Activated CD4-positive, alpha-beta T cell treated with anti-CD3 and anti-CD28 coated beads, Interleukin-2, amount 10 ng/mL, durations not matched to agents 24 days and 14 days (primary cell): ENCODE data around the gene CNTNAP5. TPM values are rescaled to one million over a fixed set of nuclear protein-coding genes. Genes with fewer than 3 reads are reported as not detected.

Experiments
- DNase-seq: peaks from one replicate; pipeline ENCODE4 v3.0.0; 2022
- H3K27ac Mint-ChIP-seq: one replicate; pipeline ENCODE4 v1.8.0; 2022; ENCODE audit warnings: mild to moderate bottlenecking, mixed read lengths
- H3K27me3 Mint-ChIP-seq: one replicate; pipeline ENCODE4 v1.8.0; 2022; ENCODE audit warnings: mixed read lengths
- H3K36me3 Mint-ChIP-seq: one replicate; pipeline ENCODE4 v1.8.0; 2022; ENCODE audit warnings: low read depth, mild to moderate bottlenecking, mixed read lengths
- H3K4me1 Mint-ChIP-seq: one replicate; pipeline ENCODE4 v1.8.0; 2021; ENCODE audit warnings: mixed read lengths
- H3K4me3 Mint-ChIP-seq: one replicate; pipeline ENCODE4 v1.8.0; 2022; ENCODE audit warnings: mild to moderate bottlenecking, moderate library complexity, mixed read lengths
- H3K9me3 Mint-ChIP-seq: one replicate; pipeline ENCODE4 v1.8.0; 2021; ENCODE audit warnings: mixed read lengths
- intact Hi-C: fragments of 100-400 bp; cut with micrococcal nuclease; formaldehyde crosslinking; loops from one replicate; pipeline ENCODE4 v1.15.1; 2023
- total RNA-seq: library from RNA; stranded (reverse); gene quantifications from 2 replicates; pipeline ENCODE4 v1.2.3, GENCODE V29; 2022

The CNTNAP5 gene
- total RNA-seq, 1 donor from 2014 or later, result not detected

- Mint-ChIP-seq H3K27me3 (no peaks in the 10 kb centered on the region), H3K4me1 (no peaks in the 10 kb centered on the region), H3K4me3 (no peak overlapping the region), H3K27ac (no peak overlapping the region), H3K36me3 (no peaks in the 10 kb centered on the region), H3K9me3 (no peaks in the 10 kb centered on the region)
- intact Hi-C loops, result no loop called here
- DNase-seq, result no peak
Observed at GRCh38 chr2:124281541-124281940, 256.5 kb downstream of the CNTNAP5 start.

GRCh38 chr2:124283096-124283495 is 258.0 kb downstream of the CNTNAP5 start:
- intact Hi-C loops, result no loop called here
- no peaks in the 10 kb centered on the region for H3K36me3 Mint-ChIP-seq
- H3K27ac Mint-ChIP-seq, result no peak overlapping the region
- no peaks in the 10 kb centered on the region for H3K4me1 Mint-ChIP-seq
- H3K9me3 Mint-ChIP-seq, result no peaks in the 10 kb centered on the region
- H3K27me3 Mint-ChIP-seq, result no peaks in the 10 kb centered on the region
- no peak for DNase-seq
- H3K4me3 Mint-ChIP-seq, result no peak overlapping the region

GRCh38 chr2:124286089-124286783 is 261.1 kb downstream of the CNTNAP5 start:
- intact Hi-C loops, result no loop called here
- no peaks in the 10 kb centered on the region for H3K9me3 Mint-ChIP-seq
- no peak overlapping the region for H3K27ac Mint-ChIP-seq
- no peak for DNase-seq
- H3K36me3 Mint-ChIP-seq, result no peaks in the 10 kb centered on the region
- no peaks in the 10 kb centered on the region for H3K27me3 Mint-ChIP-seq
- H3K4me1 Mint-ChIP-seq, result no peaks in the 10 kb centered on the region
- H3K4me3 Mint-ChIP-seq, result no peak overlapping the region

GRCh38 chr2:124289060-124289459 is 264.0 kb downstream of the CNTNAP5 start:
- H3K27ac Mint-ChIP-seq, result no peak overlapping the region
- intact Hi-C loops, result no loop called here
- H3K4me3 Mint-ChIP-seq, result no peak overlapping the region
- no peaks in the 10 kb centered on the region for H3K9me3 Mint-ChIP-seq
- H3K27me3 Mint-ChIP-seq, result no peaks in the 10 kb centered on the region
- H3K4me1 Mint-ChIP-seq, result no peaks in the 10 kb centered on the region
- no peak for DNase-seq
- no peaks in the 10 kb centered on the region for H3K36me3 Mint-ChIP-seq

- no peaks in the 10 kb centered on the region for H3K4me1 Mint-ChIP-seq
- intact Hi-C loops, result no loop called here
- no peak for DNase-seq
- no peak overlapping the region for H3K27ac Mint-ChIP-seq
- H3K9me3 Mint-ChIP-seq, result no peaks in the 10 kb centered on the region
- no peaks in the 10 kb centered on the region for H3K27me3 Mint-ChIP-seq
- H3K4me3 Mint-ChIP-seq, result no peak overlapping the region
- no peaks in the 10 kb centered on the region for H3K36me3 Mint-ChIP-seq
Observed at GRCh38 chr2:124289615-124290014, 264.5 kb downstream of the CNTNAP5 start.

- Mint-ChIP-seq H3K4me3 (no peak overlapping the region), H3K9me3 (no peaks in the 10 kb centered on the region)
- intact Hi-C loops, result no loop called here
Observed at GRCh38 chr2:124296470-124296869, 271.4 kb downstream of the CNTNAP5 start.

DNA sequence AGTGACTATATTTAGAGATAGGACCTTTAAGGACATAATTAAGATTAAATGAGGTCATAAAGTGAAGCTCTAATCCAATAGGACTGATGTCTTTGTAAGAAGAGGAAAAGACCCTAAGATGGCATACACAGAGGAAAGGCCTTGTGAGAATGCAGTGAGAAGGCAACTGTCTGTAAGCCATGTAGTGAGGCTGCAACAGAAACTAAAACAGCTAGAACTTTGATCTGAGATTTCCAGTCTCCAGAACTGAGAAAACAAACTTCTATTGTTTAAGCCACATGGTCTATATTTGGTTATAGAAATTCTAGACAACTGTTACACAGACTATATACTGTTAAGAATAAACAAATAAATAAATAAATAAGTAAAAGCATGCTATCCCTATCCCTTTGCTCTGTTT is 276.8 kb downstream of the CNTNAP5 start:
- no peaks in the 10 kb centered on the region for H3K27me3 Mint-ChIP-seq
- H3K36me3 Mint-ChIP-seq, result no peaks in the 10 kb centered on the region
- no peaks in the 10 kb centered on the region for H3K9me3 Mint-ChIP-seq
- no peaks in the 10 kb centered on the region for H3K4me1 Mint-ChIP-seq
- H3K4me3 Mint-ChIP-seq, result no peak overlapping the region
- DNase-seq, result no peak
- no peak overlapping the region for H3K27ac Mint-ChIP-seq
- intact Hi-C loops, result no loop called here

More at GRCh38 chr2:124296470-124296869, 271.4 kb downstream of the CNTNAP5 start:
- Mint-ChIP-seq H3K36me3 (no peaks in the 10 kb centered on the region), H3K27me3 (no peaks in the 10 kb centered on the region), H3K27ac (no peak overlapping the region), H3K4me1 (no peaks in the 10 kb centered on the region)
- DNase-seq, result no peak

- Mint-ChIP-seq H3K27me3 (no peaks in the 10 kb centered on the region), H3K36me3 (no peaks in the 10 kb centered on the region), H3K4me3 (no peak overlapping the region), H3K27ac (no peak overlapping the region), H3K9me3 (no peaks in the 10 kb centered on the region), H3K4me1 (no peaks in the 10 kb centered on the region)
- no peak for DNase-seq
- intact Hi-C loops, result no loop called here
Observed at GRCh38 chr2:124308319-124309062, 283.4 kb downstream of the CNTNAP5 start.

DNA sequence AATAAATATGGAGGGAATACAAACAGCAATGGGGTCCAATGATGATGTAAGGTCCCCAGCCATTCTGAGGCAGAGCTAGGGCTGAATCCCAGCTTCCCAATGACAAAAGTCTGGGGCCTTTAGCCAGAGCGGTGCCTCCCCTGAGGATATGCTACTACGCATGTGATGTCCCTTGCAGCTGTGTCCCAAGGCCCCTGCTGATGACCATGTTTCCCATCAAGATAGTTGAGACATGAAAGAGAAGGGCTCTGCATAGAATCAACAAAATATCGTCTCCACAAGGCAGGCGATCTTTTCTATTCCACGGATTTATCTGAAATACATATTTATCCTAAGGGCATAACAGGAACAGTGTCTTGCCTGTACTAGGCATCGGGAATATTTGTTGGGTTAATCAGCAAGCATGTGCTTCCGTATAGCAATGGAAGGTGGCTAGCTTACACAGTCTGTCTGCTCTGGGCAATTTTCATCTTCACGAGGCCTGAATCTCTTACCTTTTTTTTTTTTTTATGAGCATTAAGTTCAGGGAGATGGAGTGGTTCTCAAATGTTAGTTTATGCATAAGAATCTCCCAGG is 284.6 kb downstream of the CNTNAP5 start:
- no peak overlapping the region for H3K4me3 Mint-ChIP-seq
- no peaks in the 10 kb centered on the region for H3K4me1 Mint-ChIP-seq
- no peaks in the 10 kb centered on the region for H3K9me3 Mint-ChIP-seq
- DNase-seq, result no peak
- H3K27ac Mint-ChIP-seq, result no peak overlapping the region
- H3K36me3 Mint-ChIP-seq, result no peaks in the 10 kb centered on the region
- intact Hi-C loops, result no loop called here
- no peaks in the 10 kb centered on the region for H3K27me3 Mint-ChIP-seq

GRCh38 chr2:124310671-124311070 is 285.6 kb downstream of the CNTNAP5 start:
- Mint-ChIP-seq H3K4me3 (no peak overlapping the region), H3K27me3 (no peaks in the 10 kb centered on the region), H3K9me3 (no peaks in the 10 kb centered on the region), H3K4me1 (no peaks in the 10 kb centered on the region), H3K36me3 (no peaks in the 10 kb centered on the region), H3K27ac (no peak overlapping the region)
- intact Hi-C loops, result no loop called here
- no peak for DNase-seq

- H3K27me3 Mint-ChIP-seq, result no peaks in the 10 kb centered on the region
- H3K9me3 Mint-ChIP-seq, result no peaks in the 10 kb centered on the region
- H3K4me1 Mint-ChIP-seq, result no peaks in the 10 kb centered on the region
- H3K36me3 Mint-ChIP-seq, result no peaks in the 10 kb centered on the region
- no peak overlapping the region for H3K4me3 Mint-ChIP-seq
- intact Hi-C loops, result no loop called here
- DNase-seq, result no peak
- no peak overlapping the region for H3K27ac Mint-ChIP-seq
Observed at GRCh38 chr2:124314084-124314483, 289.0 kb downstream of the CNTNAP5 start.

GRCh38 chr2:124315221-124315880 is 290.3 kb downstream of the CNTNAP5 start:
- no peaks in the 10 kb centered on the region for H3K4me1 Mint-ChIP-seq
- no peaks in the 10 kb centered on the region for H3K9me3 Mint-ChIP-seq
- H3K4me3 Mint-ChIP-seq, result no peak overlapping the region
- intact Hi-C loops, result no loop called here
- H3K36me3 Mint-ChIP-seq, result no peaks in the 10 kb centered on the region
- no peak for DNase-seq
- H3K27ac Mint-ChIP-seq, result no peak overlapping the region
- no peaks in the 10 kb centered on the region for H3K27me3 Mint-ChIP-seq

DNA sequence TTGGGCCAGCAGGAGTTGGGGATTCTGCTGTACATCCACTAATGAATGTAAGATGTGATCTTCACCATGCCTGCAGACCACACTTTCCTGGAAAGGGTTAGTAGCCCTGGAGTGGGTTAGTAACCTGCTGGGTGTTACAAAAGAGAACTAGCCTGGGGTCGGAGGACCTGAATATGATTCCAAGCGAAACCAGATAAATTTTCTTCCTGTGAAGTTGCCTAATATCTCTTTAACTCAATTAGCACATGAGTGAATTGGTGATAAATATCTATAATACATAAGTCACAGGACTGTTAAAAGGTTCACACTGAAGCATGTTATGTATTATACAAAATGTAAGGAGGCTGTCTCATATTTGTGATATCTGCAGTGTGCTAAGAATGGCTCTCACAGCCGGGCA is 291.0 kb downstream of the CNTNAP5 start:
- H3K27me3 Mint-ChIP-seq, result no peaks in the 10 kb centered on the region
- no peaks in the 10 kb centered on the region for H3K36me3 Mint-ChIP-seq
- no peak overlapping the region for H3K4me3 Mint-ChIP-seq
- intact Hi-C loops, result no loop called here
- no peaks in the 10 kb centered on the region for H3K9me3 Mint-ChIP-seq
- H3K4me1 Mint-ChIP-seq, result no peaks in the 10 kb centered on the region
- no peak for DNase-seq
- no peak overlapping the region for H3K27ac Mint-ChIP-seq
